HG03175 (cell line): ENCODE results near the gene PAPSS2.
"Not testable (repeated sequence)": the region's sequence is repeated elsewhere in the genome, so short reads cannot be mapped to it uniquely, and the experiment has no call there.

Experiments
- ATAC-seq: cut with Tn5 transposase; IDR thresholded peaks from one replicate; pipeline ENCODE4 v1.9.1; 2021; ENCODE audit warnings: mild to moderate bottlenecking, moderate library complexity; ENCODE audit not compliant: unreplicated experiment

The PAPSS2 gene

DNA sequence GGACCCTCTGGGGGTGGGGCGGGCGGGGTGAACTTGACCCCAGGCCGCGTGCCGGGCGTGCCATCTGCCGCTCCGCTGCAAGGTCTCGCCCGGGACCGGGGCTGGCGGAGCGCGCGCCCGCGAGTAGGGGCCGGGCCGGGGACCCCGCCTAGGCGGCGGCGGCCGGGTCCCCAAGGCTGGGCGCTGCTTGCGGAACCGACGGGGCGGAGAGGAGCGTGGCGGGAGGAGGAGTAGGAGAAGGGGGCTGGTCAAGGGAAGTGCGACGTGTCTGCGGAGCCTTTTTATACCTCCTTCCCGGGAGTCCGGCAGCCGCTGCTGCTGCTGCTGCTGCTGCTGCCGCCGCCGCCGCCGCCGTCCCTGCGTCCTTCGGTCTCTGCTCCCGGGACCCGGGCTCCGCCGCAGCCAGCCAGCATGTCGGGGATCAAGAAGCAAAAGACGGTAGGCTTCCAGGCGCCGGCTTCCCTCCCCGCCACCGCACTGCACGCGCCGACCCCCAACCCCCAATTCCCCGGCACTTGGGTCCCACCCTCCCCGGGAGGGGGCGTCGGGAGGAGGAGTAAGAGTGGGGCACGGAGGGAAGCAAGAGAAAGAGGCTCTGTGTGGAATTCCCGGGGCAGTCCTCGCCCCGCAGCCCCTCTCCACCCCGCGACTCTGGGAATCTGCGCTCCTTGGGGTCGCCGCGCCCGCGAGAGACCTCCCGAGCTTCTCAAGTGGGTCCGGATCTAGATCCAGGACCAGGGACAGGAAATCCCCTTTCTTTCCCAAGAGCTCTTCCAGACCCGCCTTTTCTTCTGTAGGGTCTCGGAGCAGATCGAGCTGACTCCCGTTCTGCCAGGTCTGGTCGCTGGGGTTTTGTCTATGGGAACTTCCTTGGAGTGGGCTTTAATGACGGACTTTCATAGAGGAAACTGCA is at the start of gene PAPSS2:
PAPSS2 (plus strand) TSS at position 308 of the 913 bp plus-strand sequence; CDS start at position 412, 104 bp downstream.
- no peak for ATAC-seq

DNA sequence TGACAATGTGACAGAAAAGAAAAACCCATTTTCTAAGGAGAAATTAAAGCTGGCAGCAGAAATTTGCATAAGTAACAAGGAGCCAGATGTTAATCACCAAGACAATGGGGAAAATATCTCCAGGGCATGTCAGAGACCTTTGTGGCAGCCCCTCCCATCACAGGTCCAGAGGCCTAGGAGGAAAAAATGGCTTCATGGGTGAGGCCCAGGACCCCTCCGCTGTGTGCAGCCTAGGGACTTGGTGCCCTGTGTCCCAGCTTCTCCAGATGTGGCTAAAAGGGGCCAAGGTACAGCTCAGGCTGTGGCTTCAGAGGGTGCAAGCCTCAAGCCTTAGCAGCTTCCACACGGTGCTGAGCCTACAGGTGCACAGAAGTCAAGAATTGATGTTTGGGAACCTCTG is 48.3 kb upstream of the PAPSS2 start:
- ATAC-seq: not testable (repeated sequence)

DNA sequence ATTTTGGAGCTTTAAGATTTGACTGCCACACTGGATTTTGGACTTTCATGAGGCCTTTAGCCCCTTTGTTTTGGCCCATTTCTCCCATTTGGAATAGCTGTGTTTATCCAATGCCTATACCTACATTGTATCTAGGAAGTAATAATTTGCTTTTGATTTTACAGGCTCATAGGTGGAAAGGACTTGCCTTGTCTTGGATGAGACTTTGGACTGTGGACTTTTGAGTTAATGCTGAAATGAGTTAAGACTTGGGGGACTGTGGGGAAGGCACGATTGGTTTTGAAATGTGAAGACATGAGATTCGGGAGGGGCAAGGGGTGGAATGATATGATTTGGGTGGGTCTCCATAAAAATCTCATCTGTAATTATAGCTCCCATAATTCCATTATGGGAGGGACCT is 47.6 kb upstream of the PAPSS2 start:
- no peak for ATAC-seq

DNA sequence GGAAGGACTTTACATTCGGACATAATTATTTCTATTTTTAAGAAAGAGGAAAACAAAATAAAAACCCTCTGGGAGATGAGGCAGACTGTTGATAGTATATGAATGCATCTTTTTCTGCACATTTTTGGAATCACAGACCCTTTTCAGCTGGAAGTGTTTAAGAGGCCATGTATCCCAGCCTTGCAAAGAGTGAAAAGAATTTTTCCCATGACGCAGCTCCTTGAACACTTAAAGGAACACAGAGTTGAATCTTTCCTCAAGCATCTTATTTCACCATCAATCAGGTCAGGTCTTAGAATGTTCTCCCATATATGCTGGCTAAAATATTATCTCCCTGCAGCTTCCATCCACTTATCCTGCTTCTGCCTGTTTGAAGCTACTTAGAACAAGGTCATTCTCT is 45.9 kb upstream of the PAPSS2 start:
- no peak for ATAC-seq

DNA sequence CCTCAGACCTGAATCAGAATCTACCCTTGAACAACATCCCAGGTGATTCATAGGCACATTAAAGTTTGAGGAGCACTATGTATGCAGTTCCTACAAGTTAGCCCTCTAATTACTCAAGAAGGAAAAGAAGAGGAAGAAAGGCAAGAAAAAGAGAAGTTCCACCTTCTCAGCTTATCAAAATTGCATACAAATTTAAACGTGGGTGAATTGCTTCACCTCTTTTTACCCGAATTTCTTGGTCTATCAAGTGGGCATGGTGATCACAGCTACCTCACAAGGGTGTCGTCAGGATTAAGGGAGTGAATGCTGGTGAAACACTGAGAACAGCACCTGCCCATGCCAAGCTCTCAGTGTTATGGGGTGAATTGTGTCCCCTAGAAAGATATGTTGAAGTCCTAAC is 43.8 kb upstream of the PAPSS2 start:
- ATAC-seq: no peak

DNA sequence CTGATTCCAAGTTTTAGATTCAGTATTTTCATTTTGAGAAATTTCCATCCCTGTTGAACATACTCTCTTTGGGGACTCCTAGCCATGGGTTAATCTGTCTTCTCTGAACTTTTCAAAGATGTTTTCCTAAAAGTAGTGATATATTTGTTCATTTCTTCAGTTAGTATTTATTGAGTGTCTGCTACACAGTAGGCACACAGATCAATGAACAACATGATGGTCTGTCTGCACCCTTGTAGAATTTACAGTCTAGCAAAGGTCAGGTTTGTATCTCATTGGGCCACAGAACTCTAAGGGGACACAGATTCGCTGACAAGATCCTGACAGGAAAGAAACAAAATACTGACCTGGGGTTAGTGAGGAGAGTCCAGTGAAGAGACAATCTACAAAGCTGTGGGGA is 42.2 kb upstream of the PAPSS2 start:
- ATAC-seq: no peak

DNA sequence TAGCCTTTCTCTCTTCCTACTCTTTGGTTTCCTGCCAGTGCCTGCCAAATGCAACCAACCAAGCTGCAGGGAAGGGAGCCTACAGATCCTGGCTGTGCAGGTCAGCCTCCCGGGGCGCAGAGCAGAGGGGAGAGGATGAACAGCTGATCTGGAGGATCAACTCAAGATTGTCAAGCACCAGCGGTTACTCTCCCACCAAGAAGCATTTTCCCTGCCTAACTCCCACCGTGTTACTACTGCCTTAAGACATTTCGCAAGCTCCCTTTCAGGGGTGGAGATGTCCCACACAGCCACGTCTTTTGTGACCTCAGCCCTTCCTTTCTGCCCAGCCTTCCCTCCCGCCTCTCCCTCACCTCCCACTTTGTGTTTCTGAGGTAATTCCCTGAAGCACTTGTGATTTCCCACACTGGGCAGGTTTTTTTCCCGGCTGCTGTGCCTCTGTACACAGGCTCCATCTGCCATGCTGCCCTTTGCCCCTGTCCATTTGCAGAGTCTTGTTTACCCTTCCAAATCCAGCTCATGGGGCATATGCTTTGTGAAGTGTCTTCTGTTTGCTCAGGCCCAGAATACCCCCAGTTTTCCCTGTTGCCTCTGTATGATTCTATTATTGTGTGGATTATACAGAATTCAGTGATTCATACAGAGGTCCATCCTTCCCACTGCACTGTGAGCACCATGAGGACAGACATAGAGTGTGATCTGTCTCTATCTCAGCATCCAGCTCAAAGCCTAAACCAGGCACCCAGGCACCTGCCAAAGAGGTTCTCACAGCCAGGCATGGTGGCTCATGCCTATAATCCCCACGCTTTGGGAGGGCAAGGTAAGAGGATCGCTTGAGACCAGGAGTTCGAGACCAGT is 40.9 kb upstream of the PAPSS2 start:
- ATAC-seq: no peak

DNA sequence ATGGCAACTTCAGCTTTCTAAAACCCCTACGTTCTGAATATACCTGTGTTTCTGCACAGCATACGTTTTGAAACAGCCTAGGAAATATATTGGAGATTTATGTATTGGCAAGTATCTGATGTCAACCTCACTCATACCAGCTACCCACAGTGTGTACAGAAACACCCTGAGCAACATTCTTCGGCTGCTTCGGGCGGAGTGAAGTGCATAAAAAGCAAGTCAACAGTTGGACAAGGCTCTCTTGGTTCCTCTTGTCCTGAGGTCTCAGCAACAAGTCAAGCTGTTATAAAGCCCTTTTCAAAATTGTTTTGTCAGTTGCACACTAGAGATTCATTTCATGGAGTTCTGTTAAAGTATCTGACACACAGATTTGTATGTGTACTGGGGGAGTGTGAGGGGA is 40.0 kb upstream of the PAPSS2 start:
- ATAC-seq: no peak

DNA sequence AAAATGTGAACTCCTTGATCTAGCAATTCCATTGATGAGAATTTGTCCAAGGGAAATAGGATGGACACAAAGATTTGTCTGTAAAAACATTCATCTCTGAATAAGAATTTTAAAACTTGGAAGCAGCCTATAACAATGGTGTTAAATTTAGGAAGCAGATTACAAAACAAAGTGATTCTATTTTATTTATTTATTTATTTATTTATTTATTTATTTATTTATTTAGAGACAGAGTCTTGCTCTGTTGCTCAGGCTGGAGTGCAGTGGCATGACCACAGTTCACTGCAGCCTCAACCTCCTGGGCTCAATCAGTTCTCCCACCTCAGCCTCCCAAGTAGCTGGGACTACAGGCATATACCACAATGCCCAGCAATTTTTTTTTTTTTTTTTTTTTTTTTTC is 38.2 kb upstream of the PAPSS2 start:
- not testable (repeated sequence) for ATAC-seq

DNA sequence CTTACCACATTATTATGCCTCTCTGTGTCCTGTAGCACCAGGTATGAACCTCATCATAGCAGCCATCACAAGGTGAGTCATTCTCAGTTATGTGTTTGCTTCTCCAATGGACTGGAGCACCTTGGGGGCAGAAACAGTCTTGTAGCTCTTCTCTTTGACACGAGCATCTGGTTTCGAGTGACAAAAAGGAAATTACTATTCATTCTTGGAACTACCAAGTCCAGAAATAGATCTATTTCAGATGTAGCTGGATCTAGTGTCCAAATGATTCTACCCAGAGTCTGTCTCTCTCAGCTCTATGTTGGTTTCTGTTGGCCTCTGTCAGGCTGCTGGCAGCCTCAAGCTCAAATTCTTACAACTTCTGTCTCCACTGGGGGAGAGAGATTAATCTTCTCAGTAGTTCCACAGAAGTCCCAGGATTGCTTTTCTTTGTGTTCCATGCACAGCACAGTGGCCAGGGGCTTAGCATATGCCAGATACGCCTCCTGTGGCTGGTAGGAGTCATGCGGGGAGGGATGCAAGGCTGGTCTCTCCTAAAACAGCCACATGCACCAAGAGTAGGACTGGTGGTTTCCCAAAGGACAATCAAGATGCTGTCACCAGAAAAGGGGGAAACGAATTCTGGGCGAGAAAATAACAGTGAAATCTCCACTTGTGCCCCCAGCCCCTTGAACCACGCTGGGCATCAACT is 37.2 kb upstream of the PAPSS2 start:
- peak; percentile 88 for ATAC-seq

DNA sequence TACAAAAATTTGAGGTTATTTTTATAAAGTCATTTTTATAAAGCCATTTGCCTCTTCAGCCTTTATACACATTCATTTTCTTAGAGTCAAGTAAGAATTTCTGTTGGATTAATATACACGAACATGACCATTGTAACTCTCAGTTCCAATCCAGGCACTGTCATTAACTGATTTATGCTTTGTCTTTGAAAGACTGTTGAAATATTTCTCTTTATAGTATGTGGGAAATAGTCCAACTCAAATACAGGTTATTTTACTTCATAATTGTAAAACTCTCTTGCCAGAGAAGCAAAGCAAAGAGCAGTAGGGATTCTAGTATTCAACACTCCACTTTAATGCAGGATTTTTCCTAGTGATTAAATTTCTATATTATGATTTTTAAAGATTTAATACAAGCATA is 36.5 kb upstream of the PAPSS2 start:
- ATAC-seq: no peak

DNA sequence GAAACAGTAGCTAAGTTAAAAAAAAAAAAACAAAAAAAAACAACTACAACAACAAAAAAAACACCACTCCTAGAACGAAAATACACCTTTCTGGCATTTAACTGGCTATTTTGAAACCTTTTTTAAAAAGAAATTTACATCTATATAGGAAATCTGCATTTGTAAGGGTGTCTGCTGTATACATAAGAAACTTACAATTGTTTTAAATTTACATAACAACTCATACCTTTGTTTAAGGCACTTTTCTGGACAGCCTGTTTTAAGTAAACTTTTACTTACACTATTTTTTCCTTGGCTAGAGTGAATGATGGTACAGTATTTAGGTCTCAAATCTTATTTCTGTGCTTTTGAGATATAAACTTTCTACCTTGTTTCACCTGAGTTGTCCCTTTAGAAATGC is 34.0 kb upstream of the PAPSS2 start:
- no peak for ATAC-seq

DNA sequence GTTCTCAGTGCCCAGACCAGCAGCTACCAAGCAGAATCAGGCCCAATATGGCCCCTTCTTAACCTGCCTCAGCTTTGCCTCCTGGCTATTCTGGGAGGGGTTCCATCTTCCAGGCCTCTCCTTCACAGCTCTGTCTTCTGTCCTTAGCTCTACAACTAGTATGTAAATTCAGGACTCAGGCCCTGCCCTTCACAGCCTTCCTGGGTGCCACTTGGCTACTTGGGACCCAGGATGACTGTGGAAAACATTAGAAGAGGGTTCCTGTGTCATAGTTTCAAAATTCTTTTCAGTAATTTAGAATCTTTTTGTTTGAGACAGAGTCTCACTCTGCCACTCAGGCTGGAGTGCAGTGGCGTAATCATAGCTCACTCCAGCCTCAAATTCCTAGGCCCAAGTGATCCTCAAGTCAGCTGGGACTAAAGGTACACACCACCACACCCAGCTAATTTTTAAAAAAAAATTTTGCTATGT is 33.2 kb upstream of the PAPSS2 start:
- no peak for ATAC-seq

DNA sequence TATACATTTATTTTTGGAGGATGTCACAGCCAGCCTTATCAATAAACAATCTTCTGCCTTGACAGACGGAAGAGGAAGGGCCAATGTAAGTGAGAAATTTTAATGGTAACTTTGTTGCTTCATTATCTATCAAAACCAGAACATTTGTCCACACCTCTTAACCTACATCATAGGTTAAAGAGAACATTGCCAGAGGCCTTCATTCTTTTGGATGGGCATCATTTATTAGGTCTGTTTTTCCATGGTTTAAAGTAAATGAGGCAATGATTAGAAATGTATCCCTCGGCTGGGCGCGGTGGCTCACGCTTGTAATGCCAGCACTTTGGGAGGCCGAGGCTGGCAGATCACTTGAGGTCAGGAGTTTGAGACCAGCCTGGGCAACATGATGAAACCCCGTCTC is 29.5 kb upstream of the PAPSS2 start:
- ATAC-seq: no peak

DNA sequence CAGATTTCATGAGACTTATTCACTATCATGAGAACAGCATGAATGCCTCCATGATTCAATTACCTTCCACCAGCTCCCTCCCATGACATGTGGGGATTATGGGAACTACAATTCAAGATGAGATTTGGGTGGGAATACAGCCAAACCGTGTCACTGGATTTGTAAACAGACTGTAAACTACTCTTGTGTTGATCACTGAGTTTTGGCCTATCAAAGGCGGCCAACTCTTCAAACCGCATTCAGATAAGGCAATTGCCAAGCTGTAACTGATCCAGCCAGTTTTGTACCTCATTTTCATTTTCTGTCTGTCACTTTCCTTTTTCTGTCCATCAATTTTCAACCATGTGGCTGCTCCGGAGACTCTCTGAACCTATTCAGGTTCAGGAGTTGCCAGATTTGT is 27.2 kb upstream of the PAPSS2 start:
- no peak for ATAC-seq

DNA sequence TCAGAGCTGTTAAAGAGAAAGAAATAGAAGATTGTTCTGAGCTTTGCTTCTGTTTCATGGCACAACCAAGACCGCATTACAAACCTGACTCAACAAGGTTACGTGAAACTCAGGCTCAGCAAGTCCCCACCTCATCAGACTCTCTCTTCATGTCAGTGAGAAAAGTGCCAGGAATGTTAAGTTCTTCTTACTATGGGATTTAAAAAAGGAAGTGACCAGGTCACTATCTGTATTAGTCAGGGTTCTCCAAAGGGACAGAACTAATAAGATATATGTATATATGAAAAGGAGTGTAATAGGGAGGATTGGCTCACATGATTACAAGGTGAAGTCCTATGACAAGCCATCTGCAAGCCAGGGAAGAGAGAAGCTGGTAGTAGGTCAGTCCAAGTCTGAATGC is 25.4 kb upstream of the PAPSS2 start:
- no peak for ATAC-seq

DNA sequence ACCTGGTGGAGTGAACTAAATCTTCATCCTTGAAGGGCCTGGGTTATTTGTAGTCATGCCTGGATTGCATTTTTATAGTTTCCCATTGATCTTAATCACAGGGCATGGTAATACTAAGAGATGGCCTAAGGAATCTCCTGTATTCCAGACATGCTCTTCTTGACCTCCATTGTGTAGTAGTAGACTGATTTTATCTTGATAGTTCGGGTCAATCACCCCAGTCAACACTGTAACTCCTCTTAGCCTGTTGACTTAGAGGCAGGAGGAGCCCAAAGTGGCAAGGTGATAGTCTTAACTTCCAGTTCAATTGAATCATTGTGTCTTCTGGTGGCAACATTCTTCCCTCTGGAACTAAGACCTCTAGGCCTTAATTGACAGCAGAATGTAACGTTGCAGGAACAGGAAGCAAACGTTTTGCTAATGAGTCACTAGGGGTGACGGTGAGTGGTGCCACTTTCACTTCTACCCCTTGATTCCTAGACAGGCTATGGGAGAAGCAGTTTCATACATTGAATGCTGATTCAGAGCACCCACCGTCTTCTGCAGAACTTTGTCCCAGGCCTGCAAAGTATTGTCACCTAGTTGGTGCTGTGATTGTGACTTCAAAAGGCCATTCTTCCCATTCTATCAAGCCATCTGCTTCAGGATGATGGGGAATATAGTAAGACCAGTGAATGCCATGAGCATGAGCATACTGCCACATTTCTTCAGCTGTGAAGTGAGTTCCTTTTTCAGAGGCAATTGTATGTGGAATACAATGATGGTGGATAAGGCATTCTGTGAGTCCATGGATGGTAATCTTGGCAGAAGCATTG is 24.0 kb upstream of the PAPSS2 start:
- ATAC-seq: peak; percentile 80

DNA sequence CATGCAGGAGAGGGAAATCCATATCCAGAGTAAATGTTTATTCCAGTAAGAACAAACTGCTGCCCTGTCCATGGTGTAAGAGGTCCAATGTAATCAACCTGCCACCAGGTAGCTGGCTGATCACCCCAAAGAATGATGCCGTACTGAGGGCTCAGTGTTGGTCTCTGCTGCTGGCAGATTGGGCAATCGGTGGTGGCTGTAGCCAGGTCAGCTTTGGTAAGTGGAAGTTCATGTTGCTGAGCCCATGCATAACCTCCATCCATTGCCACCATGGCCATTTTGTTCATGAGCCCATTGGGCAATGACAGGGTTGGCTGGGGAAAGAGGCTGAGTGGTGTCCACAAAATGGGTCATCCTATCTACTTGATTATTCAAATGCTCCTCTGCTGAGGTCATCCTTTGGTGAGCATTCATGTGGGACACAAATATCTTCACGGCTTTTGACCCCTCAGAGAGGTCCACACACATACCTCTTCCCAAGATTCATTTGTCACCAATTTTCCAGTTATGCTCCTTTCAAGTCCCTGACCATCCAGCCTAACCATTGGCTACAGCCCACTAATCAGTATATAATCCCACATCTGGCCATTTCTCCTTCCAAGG is 23.3 kb upstream of the PAPSS2 start:
- ATAC-seq: no peak

DNA sequence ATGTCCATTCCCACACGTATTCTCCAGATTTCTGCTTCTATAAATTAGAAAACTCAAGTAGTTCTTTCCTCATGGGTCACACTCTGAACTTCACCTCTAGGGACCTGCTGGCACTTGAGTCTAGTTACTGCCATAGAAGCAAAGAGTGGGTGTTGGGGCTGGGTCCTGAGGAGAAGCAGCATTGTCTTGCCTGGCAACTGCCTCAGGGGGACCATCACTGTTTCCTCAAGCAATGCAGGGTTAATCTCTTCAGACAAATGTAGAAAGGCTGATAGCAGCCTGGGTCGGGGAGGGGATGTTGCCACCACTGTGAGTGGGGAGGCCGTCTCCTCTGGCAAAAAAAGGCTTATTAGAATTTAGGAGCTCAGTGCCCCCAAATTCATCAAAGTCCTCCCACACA is 20.2 kb upstream of the PAPSS2 start:
- ATAC-seq: no peak

DNA sequence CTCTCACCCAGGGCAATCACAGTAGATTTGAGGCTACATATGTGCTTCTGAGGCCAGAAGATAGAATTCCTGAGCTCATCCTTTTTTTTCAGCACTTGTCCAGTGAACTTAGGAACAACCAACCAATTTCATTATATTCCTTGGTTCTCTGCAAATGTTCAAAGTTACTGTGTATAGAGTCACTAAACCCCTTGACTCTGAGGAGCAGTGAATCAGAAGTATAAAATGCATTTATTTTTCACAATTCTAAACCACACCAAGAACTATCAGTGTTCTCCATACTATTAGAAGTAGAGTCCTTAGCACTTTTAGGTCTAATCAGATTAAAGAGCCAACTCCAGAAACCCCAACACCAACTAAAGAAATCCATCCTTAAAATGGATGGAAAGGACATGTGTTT is 19.6 kb upstream of the PAPSS2 start:
- ATAC-seq: no peak
